Hypothalamus (tissue), 51 donors: ENCODE data around the gene IGFL2.
A peak's percentile ranks its signal among the peaks of the same experiment; 100 is the strongest.
"Not testable (repeated sequence)": the region's sequence is repeated elsewhere in the genome, so short reads cannot be mapped to it uniquely, and the experiment has no call there.

Experiments used
- DNase-seq, 51 donors: peaks; one replicate each; lab custom pipeline; 2025; lab: John Stamatoyannopoulos, UW

Gene IGFL2

DNA sequence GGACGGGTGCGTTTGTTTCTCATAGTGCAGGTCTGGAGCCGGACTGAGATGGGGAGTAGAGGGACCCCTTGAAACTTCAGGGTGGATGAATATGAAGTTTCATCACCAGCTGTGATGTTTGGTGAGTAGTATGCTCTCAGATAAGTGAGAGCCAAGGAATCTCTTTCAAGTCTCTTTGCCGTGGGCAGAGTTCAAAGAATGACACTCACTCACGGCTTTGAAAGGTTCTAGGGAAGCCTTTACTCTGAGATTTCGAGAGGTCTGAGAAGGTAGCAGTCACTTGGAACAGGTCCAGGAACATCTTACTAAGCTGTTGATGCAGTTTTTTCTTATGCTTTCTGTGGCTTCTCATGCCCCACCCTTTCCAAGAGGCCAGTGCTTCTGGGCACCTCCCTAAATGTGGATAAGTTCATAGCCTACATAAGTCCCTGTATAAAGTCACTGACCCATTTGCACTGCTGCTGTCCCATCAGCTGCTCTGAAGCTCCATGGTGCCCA, at the start of gene IGFL2:
IGFL2 (plus strand) TSS at position 448 of the 498 bp plus-strand sequence; CDS start at position 489, 41 bp downstream.
- DNase-seq = no peak

DNA sequence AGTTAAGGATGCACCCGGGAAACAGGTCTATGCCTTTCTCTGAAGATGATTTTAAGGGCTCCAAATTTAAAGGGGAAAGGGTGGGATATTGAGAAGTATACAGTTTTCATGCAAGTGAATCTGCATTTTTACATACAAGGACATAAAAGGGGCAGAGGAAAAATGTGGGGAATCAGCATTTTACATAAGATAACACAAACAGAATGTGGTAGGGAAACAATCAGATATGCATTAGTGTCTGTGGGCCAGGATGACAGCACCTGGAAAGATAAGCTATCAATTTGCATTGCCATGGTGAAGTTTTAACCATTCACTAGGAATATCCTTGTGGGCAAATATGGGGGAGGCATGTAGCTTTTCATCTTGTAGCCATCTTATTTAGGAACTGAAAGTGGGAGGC, 47.7 kb upstream of the IGFL2 start:
- DNase-seq = no peak

DNA sequence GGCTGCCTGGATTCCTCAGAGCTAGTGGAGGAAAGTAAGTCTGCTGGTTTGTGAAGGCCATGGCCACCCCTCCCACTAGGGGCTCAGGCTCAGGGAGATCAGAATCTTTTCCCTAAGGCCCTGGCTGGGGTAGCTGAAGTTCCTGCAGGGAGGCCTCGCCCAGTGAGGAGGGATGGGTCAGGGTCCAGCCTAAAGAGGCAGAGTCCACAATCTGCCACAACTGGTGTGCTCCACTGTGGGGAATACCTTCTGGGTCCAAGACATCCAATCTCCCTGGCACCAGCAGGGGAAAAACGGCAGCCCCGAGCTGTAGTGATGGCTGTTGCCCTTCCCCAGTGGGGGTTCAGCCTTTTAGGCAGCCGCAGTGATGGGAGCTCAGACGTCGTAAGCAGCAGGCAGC, 46.7 kb upstream of the IGFL2 start:
- DNase-seq = no peak

DNA sequence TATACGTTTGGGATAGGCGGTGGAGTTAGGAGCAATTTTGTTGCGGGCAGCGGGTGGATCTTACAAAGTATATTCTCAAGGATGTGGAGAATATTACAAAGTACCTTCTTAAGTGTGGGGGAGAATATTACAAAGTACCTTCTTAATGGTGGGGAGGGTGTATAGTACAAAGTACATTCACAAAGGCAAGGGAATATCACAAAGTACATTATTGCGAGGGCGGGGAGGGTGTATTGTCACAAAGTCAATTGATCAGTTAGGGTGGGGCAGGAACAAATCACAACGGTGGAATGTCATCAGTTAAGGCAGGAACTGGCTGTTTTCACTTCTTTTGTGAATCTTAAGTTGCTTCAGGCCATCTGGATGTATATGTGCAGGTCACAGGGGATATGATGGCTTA, 45.7 kb upstream of the IGFL2 start:
- not testable (repeated sequence) for DNase-seq

DNA sequence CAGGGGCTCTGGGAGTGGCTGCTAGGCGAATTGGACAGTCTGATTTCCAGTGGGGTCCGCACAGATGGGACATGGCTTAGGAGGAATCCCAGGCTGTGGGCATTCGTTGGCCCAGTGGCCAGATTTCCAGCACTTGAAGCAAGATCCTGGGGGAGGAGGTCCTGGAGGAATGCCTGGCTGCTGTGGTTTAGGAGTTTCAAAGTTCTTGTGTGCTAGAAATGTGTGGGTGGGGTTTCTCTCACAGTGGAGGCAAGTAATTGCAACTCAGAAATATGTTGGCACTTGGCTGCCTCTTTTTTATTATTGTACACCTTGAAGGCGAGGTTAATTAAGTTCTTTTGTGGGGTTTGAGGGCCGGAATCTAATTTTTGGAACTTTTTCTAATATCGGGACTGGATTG, 40.7 kb upstream of the IGFL2 start:
- DNase-seq = no peak

DNA sequence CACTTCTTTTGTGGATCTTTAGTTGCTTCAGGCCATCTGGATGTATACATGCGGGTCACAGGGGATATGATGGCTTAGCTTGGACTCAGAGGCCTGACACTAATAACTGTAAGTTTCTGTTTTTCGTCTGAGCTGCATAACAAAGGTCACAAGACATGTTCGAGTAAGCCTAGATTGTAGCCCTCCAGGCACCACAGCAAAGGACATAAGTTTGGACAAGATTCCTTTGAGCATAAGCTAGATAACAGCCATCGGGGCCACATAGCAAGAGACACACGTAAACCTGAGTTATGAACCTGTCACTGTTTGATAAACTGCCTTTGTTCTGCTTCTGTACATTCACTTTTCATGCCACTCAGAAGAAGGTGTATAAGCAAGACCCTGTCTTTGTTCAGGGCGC, 38.2 kb upstream of the IGFL2 start:
- DNase-seq = no peak

DNA sequence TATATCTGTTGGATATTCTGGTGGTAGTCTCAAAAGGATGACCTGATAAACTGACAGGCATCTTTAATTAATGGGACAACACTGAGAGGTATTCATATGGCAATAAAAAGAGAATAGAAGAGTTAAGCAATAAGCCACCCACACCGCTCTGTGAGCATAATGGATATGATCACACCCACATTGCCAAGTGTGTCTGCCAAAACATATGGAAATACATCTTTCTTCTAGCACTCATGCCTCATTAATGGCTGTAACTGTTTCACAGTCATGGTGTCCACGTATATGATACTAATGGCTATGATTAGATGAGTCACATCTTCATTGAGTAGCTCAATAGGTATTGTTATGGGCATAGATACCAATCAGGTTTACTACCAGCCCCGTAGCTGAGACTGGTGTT, 36.7 kb upstream of the IGFL2 start:
- no peak for DNase-seq

DNA sequence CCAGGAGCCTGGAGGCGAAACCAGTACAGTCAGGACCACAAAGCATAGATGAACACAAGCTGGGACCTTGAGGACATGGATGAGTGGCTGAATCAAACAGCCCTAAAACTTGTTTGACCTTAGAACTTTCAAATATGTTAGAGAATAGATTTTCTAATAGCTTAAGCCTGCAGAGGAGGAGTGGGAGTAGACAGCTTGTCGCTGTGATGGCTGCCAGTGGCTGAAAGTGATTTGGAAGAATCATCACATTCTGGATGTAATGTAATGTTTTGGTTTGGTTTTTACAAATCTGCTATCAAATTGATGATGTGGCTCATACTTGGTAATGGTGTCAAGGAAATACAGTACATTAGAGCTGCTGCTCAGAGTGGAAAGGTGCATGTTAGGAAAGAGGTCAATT, 35.5 kb upstream of the IGFL2 start:
- no peak for DNase-seq

DNA sequence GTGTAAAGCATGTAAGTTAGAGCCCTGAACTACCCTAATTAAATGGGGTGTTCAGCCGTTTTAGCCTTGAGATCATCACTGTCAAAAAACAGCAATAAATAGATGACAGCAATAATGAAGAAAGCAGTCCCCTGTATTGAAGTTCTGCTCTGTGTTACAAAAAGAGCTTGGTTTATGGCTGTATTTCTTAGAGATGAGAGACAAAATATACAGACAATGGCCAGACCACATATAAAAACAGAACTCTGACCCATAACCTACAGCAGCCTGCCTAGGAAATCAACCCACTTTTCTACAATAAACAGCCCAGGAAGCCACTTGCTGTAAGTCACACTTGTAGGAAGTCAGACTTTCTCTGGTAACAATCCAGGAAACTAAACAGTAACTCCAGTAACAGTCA, 34.3 kb upstream of the IGFL2 start:
- no peak for DNase-seq

DNA sequence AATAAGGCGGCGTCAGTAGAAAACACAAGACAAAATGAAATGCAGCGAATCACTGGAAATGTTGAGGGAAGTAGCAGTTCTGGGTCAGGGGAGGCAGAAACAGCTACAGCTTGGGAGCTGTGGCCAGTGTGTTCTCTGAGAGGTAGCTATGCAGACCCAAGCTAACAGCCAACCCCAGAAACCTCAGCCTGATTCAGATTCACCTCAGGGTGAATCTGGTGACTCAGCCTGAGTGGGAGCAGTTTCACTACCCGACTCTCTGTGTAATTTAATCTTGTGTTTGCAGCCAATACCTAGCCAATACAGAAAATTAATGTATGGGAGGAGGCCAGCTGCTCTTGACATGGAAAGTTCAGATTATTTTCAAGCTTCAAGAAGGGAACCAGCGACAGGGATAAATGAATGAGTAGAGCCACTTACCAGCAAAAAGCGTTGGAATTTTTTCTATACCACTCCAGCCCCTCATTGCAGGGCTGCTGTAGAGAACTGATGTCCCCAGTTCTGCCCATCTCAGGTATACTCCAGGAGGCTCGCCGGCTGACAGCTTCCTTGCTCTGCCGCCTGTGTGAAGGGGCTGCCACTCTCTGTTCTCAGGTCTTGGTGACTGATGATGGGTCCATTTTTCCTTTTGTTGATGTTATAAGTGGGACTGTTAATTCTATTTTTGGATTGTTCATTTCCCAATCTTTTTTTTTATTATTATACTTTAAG, 32.5 kb upstream of the IGFL2 start:
- DNase-seq = peak in 6 of 51 donors; percentile 8 to 37 (median 12)

DNA sequence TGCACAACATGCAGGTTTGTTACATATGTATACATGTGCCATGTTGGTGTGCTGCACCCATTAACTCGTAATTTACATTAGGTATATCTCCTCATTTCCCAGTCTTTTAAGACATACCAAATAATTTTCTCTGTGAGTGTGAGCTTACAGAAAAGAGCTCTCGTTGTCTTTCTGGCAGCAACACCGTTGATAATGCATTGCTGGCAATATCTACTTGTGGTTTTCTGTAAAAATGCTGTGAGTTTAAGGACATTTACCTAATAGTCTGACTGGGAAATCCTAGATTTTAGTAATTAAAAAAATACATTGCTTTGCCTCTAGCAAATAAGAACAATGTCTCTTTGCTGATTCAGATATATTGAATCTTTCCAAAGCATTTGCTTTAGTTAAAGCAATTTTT, 31.9 kb upstream of the IGFL2 start:
- DNase-seq = no peak

DNA sequence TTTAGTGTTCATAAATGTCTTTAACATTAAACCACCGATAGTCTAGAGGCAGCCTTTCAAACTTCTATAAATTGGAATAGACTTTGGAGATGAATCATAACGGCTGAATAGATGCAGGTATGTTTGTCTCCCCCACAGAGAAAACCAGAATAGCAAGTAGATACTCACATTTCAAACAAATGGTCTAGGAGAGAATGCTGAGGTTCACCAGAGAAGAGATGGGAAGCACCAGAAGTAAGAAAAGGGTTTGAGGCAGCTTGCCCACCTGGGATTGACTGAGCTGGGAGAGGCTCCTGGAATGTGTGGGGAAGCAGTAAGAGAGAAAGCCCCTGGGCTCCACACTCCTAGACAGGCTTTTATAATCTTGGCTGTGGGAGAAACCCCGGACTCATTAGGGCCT, 29.9 kb upstream of the IGFL2 start:
- DNase-seq = no peak

DNA sequence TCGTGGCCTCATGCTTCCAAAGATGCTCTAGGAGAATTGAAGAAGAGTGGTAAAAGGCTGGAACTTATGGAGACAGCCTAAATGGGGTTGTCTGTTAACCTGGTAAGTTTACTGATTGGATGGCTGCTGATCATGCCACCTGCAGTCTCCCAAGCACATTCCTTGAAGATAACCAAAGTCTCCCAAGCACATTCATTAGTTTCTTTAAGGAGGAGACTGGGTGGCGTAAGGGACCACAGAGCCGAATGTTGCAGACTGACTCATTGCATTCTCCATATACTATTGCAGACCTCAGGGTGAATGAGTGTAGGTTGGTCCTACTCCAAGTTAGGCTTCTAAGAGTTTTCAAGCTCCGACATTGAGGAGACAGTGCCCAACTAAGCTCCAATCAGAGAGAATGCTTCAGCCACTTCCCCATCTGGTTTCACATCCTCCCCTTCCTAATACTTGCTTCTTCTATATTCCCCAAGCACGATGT, 23.4 kb upstream of the IGFL2 start, which contains the start of gene IGFL3:
IGFL3 (minus strand) TSS at position 51 of the 478 bp plus-strand sequence; CDS start at position 12, 39 bp downstream.
- DNase-seq = peak in 1 of 51 donors; percentile 23

DNA sequence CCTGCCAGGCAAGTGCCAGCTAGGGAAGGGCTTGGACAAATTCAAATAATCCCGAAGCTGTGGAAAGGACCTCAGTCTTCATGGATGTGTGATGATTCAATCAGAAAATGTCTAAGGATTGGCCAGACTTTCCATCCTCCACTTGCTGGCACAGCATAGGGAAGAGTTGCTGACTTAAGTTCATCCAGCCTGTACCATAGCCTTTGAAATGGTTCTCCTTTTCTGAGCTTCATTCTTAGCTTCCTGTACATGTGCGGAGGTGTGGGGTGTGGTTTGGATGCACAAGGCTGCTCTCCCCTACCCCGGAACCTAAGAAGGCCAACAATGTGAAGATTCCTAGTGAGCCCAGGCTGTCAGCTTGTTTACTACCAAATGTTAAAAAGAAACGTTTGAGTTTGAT, 22.6 kb upstream of the IGFL2 start:
- no peak for DNase-seq

DNA sequence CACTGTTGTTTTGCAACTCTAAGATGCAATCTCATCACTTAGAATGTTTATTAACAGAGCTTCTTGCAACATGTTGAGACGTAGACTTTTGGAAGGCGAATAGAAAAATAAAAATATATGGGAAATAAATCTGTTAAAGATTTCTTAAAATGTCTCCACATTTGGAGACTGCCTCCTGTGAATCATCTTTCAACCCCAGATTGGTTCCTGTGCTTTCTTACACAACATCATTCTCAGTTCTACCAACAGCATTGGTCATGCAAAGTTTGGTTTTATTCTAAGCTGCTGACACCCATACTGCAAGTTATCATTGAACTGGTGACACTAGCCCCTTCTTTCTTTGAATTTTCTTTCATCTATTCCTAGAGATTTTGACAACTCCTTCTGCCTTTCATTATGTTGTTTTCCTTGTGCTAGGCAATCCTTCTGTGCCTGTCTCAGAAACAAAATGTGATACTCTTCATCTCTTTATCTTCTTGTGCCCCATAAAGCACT, 21.9 kb upstream of the IGFL2 start:
- no peak for DNase-seq

DNA sequence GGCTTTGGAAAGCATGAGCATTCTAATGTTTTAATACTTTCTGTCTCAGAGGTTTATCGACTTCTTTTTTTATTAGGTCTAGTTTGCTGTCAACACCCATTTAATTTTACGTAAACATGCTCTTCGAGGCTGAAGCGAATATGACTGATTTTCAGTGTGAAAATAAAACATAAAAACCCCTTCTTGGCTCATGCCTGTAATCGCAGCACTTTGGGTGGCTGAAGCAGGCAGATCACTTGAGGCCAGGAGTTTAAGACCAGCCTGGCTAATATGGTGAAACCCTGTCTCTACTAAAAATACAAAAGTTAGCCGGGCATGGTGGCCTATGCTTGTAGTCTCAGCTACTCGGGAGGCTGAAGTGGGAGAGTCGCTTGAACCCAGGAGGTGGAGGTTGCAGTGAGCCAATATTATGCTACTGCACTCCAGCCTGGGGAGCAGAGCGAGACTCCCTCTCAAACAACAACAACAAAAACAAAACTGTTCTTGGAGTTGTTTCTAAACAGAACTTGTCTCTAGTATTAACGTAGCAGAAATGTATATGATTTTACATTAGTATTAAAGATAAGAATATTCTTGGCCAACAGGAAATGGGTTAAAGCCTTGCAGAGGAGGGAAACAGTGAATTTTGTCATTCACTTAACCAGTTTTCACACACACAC, 16.4 kb upstream of the IGFL2 start:
- DNase-seq = no peak

DNA sequence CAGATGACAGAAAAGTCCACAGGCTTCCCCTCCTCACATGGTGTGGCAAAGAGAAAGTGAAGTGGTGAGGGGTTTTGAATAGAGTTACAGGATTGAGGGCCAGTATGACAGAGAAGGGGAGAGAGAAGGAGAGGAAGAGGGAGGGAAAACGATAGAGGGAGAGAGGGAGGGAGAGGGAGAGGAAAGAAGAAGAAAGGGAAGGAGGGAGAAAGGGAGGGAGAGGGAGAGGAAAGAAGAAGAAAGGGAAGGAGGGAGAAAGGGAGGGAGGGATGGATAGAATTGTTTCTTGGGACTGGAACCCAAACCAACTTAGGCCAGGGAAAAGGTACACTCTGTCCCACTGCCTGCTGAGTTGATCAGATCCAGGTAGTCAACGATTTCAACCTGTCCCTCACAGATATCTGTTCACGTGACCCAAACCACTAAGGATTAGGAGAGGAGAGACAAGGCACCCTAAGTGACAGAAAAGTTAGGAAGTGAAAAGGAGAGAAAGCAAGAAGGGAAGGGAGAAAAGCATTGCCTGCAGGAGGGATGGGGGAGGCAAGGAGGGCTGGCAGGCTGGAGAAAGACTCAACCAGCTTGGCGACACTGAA, 15.4 kb upstream of the IGFL2 start:
- no peak for DNase-seq

DNA sequence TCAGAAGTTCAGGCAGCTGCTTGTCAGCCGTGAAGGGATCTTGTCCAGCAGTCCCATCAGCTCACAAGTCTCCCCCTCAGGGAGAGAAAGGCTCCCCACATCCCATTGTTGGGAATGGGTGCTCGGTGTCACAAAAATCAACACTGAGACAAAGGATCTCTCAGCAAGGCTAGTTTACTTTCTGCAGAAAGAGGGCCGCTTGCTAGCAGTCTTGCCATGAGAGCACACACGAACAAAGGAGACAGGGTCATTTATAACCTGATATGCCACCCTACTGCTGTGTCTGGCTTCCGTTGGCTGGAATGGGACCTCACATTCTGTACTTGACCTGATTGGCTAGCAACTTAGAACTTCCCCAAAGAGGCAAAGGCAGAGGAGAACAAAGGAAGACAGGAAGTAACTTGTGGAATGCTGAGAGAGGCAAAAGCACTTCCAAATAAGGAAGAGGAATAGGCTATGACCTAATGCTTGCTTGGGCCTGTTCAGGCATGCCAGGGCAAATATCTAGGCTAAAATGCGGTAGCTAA, 14.9 kb upstream of the IGFL2 start:
- DNase-seq = peak in 14 of 51 donors; percentile 2 to 64 (median 18)

DNA sequence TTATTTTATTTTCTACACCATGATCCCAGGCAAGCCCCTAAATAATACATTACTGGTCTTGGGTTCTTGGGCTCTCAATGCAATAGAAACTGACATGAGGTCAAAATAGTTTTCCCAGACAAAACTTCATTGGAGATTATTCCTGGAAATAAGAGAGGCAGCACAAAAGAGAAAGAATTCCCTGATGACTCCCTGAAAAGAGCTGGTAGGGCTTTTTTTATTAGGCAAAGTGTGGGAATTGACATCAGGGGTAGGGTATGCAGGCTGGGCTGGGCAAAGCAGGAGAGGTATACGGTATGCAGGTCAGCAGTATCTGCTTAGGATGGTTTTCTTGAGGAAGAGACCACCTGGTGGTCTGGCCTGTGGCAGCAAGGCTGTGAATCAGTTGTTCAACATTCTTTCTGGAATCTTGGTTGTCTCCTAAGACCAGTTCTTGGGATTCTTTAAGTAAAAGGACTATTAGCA, 14.2 kb upstream of the IGFL2 start:
- no peak for DNase-seq

DNA sequence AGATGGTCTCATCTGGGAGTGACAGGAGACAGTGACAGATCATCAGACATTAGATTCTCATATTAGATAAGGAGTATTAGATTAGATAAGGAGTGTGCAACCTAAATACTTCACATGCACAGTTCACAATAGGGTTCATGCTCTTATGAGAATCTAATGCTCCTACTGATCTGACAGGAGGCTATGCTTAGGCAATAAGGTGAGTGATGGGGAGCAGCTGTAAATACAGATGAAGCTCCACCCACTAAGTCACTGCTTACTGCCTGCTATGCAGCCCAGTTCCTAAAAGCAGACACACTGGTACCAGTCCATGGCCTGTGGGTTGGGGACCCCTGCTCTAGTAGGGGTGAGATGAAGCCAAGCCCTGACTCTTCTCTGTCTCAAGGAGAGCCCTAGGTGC, 13.5 kb upstream of the IGFL2 start:
- no peak for DNase-seq

DNA sequence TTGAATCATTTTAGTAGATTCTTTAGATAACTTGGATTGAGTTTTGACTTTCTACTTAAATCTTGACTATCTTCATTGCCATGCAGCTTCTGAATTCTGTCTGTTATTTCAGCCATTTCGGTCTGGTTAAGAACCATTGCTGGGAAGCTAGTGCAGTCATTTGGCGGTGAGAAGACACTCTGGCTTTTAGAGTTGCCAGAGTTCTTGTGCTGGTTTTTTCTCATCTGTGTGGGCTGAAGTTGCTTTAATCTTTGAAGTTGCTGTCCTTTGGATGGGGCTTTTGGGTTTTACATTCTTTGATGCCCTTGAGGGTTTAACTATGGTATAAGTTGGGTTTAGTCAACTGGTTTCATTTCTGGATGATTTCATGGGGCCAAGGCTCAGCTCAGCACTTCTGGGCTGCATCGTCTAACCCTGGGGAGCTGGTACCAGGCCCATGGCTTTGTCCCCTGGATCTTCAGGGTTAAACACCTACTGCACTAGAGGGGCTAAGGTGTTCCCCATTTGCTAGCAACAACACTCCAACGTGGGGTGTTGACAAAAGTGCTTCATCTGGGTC, 10.0 kb upstream of the IGFL2 start:
- DNase-seq = no peak
